OCI-LY3 (cell line): ENCODE results near the gene MRAP.
"Not testable (repeated sequence)": the region's sequence is repeated elsewhere in the genome, so short reads cannot be mapped to it uniquely, and the experiment has no call there.

Experiments
- H2AFZ ChIP-seq: fragments of 200-600, 300-600 bp; shearing (Covaris generic); 2 replicates; pipeline ENCODE4 v1.6.0; 2014; ENCODE audit warnings: antibody characterized with exemption, low read depth, low read length
- H3K27ac ChIP-seq: fragments of 200-600, 300-600 bp; sonication (generic); 2 replicates; pipeline ENCODE4 v1.5.1; 2014; ENCODE audit warnings: mild to moderate bottlenecking, low read length, moderate library complexity, mixed read lengths
- H3K27me3 ChIP-seq: fragments of 200-600, 300-600 bp; sonication (generic); 2 replicates; pipeline ENCODE4 v1.6.1; 2014; ENCODE audit warnings: low read depth, low read length, mixed read lengths
- H3K36me3 ChIP-seq: fragments of 200-600, 300-600 bp; sonication (generic); replicated peaks from 2 replicates; pipeline ENCODE3; 2014; ENCODE audit warnings: low read depth, low read length, mixed read lengths
- H3K4me1 ChIP-seq: fragments of 300-600, 200-600 bp; sonication (generic); 2 replicates; pipeline ENCODE4 v1.6.1; 2014; ENCODE audit warnings: low read length, mixed read lengths
- H3K4me2 ChIP-seq: fragments of 200-600, 300-600 bp; sonication (generic); 2 replicates; pipeline ENCODE4 v1.6.1; 2014; ENCODE audit warnings: low read length, mixed read lengths
- H3K4me3 ChIP-seq: fragments of 300-600, 200-600 bp; sonication (generic); 2 replicates; pipeline ENCODE4 v1.5.1; 2014; ENCODE audit warnings: antibody characterized with exemption, mild to moderate bottlenecking, low read length, moderate library complexity
- H3K79me2 ChIP-seq: fragments of 300-600, 200-600 bp; shearing (Covaris generic); 2 replicates; pipeline ENCODE4 v1.6.1; 2014; ENCODE audit warnings: mild to moderate bottlenecking, low read length, mixed read lengths
- H3K9ac ChIP-seq: fragments of 300-600, 200-600 bp; shearing (Covaris generic); 2 replicates; pipeline ENCODE4 v1.6.0; 2014; ENCODE audit warnings: mild to moderate bottlenecking, low read length, moderate library complexity
- H3K9me3 ChIP-seq: fragments of 200-600, 300-600 bp; shearing (Covaris generic); 2 replicates; pipeline ENCODE4 v1.6.1; 2014; ENCODE audit warnings: low read length, mixed read lengths; ENCODE audit not compliant: insufficient read depth
- H4K20me1 ChIP-seq: fragments of 200-600, 300-600 bp; sonication (generic); 2 replicates; pipeline ENCODE4 v1.6.1; 2016; ENCODE audit warnings: low read length, mixed read lengths; ENCODE audit not compliant: insufficient read depth
- EZH2phosphoT487 ChIP-seq: fragments of 200-600 bp; shearing (Covaris generic); IDR thresholded peaks from 2 replicates; pipeline ENCODE4 v1.6.1; 2018; ENCODE audit warnings: antibody characterized with exemption, mixed run types, low read depth
- TF ChIP-seq, protein P1 (sequence below): fragments of 200-600, 300-600 bp; sonication (generic); IDR thresholded peaks from 2 replicates; pipeline ENCODE4 v1.5.1; 2014; ENCODE audit warnings: antibody characterized with exemption, low read length, low read depth

Gene MRAP

DNA sequence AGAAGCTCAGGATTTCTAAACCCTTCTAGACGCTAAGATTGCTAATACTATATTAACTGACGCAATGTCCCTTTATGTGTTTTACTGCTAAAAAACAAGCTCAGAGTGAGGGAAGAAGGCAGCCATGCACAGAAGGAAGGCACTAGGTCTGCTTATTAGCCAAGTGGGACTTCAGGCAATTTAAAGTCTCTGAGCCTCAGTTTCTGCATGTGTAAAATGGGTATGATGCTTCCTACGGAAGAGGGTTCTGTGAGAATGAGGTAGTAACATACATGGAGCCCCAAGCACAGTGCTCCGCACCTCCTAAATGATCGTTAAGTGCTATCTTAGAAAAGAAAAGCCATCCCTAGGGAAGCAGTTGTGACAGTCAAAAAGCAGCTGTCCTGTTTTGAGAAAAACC is 36.7 kb upstream of the MRAP start:
- no peaks in the 10 kb centered on the region for H3K9me3 ChIP-seq
- H4K20me1 ChIP-seq = no peaks in the 10 kb centered on the region
- H3K9ac ChIP-seq = no peak overlapping the region
- H2AFZ ChIP-seq = no peak overlapping the region
- no peaks in the 10 kb centered on the region for H3K36me3 ChIP-seq
- no peak overlapping the region for H3K4me3 ChIP-seq
- H3K79me2 ChIP-seq = no peaks in the 10 kb centered on the region
- peaks cover 4% of the 10 kb centered on the region; the same call in 1 of the 2 replicates for H3K4me1 ChIP-seq
- H3K27ac ChIP-seq = no peak overlapping the region
- TF ChIP-seq, protein P1, sequence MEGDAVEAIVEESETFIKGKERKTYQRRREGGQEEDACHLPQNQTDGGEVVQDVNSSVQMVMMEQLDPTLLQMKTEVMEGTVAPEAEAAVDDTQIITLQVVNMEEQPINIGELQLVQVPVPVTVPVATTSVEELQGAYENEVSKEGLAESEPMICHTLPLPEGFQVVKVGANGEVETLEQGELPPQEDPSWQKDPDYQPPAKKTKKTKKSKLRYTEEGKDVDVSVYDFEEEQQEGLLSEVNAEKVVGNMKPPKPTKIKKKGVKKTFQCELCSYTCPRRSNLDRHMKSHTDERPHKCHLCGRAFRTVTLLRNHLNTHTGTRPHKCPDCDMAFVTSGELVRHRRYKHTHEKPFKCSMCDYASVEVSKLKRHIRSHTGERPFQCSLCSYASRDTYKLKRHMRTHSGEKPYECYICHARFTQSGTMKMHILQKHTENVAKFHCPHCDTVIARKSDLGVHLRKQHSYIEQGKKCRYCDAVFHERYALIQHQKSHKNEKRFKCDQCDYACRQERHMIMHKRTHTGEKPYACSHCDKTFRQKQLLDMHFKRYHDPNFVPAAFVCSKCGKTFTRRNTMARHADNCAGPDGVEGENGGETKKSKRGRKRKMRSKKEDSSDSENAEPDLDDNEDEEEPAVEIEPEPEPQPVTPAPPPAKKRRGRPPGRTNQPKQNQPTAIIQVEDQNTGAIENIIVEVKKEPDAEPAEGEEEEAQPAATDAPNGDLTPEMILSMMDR = no peak
- TF ChIP-seq EZH2phosphoT487 = no peak
- H3K4me2 ChIP-seq = no peak overlapping the region
- H3K27me3 ChIP-seq = no peaks in the 10 kb centered on the region

DNA sequence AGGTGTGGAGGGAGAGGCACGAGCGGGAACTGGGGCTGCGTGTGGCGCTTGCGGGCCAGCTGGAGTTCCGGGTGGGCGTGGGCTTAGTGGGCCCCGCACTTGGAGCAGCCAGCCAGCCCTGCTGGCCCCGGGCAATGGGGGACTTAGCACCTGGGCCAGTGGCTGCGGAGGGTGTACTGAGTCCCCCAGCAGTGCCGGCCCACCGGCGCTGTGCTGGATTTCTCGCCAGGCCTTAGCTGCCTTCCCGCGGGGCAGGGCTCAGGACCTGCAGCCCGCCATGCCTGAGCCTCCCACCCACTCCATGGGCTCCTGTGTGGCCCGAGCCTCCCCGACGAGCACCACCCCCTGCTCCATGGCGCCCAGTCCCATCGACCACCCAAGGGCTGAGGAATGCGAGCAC is 33.3 kb upstream of the MRAP start:
- H3K36me3 ChIP-seq, H3K9me3 ChIP-seq, H4K20me1 ChIP-seq, H3K27me3 ChIP-seq, H3K4me2 ChIP-seq, H3K4me1 ChIP-seq, H3K4me3 ChIP-seq, H3K27ac ChIP-seq, H3K79me2 ChIP-seq, H2AFZ ChIP-seq, H3K9ac ChIP-seq: not testable (repeated sequence)

DNA sequence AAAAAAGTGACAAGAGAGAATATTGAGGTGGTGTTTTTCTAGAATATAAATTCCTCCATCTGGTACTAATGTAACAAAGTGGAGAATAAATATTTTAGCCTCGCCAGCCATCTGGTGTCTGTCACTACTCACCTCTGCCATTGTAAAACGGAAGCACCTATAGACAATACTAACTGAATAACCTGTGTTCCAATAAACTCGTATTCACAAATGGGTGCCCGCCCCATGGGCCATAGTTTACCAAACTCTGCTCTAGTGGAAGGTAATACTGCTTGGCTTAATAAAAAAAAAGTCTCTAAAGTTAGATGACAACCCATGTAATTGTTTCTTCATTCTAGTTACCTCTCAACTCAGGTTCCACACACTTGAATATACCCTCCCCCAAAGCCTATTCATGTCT is 27.9 kb upstream of the MRAP start:
- no peak overlapping the region for H3K9ac ChIP-seq
- no peak overlapping the region for H3K4me2 ChIP-seq
- peaks cover 3% of the 10 kb centered on the region for H3K79me2 ChIP-seq
- TF ChIP-seq EZH2phosphoT487 = no peak
- TF ChIP-seq, protein P1 = no peak
- H3K9me3 ChIP-seq = no peaks in the 10 kb centered on the region
- no peak overlapping the region for H2AFZ ChIP-seq
- no peaks in the 10 kb centered on the region for H4K20me1 ChIP-seq
- no peak overlapping the region for H3K27ac ChIP-seq
- H3K4me3 ChIP-seq = no peak overlapping the region
- H3K27me3 ChIP-seq = no peaks in the 10 kb centered on the region
- H3K4me1 ChIP-seq = no peaks in the 10 kb centered on the region
- H3K36me3 ChIP-seq = no peaks in the 10 kb centered on the region

DNA sequence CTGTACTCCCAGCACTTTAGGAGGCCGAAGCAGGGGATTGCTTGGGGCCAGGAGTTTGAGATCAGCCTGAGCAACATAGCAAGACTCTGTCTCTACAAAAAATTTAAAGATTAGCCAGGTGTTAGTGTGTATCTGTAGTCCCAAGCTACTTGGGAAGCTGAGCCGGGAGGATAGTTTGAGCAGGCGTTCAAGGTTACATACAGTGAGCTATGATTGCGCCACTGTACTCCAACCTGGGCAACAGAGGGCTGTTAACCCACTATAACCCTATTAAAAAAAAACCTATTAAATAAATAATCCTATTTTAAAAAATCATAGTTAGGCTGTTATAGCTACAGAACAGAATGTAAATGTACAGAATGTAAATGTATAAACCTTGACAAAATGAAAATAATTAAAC is 22.0 kb upstream of the MRAP start:
- Histone ChIP-seq H3K79me2 (peaks cover 33% of the 10 kb centered on the region), H2AFZ (no peak overlapping the region), H3K9ac (no peak overlapping the region), H3K27ac (no peak overlapping the region), H3K4me1 (peaks cover 11% of the 10 kb centered on the region), H3K36me3 (no peaks in the 10 kb centered on the region), H3K9me3 (no peaks in the 10 kb centered on the region), H3K4me3 (no peak overlapping the region), H4K20me1 (no peaks in the 10 kb centered on the region), H3K27me3 (no peaks in the 10 kb centered on the region), H3K4me2 (no peak overlapping the region)
- TF ChIP-seq, protein P1 = no peak
- no peak for TF ChIP-seq EZH2phosphoT487

DNA sequence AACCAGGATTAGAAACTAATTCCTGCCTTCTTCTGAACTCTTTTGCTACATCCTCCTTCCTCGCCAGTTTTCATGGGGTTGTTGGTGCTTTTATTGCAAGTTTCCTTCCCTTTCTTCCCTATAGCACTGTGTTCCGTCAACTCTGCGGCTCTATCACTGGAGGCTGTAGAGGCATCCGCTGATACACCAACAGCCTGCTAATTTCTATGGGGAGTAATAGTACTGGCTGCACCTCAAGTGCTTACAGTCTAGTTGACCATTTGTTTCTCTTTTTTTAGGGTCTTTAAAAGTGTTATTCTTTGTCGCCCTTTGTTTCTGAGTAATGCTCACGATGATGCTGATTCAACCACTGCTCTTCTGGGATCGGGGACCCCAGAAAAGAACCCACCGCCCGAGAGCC is 20.6 kb upstream of the MRAP start:
- Histone ChIP-seq H3K79me2 (peaks cover 33% of the 10 kb centered on the region), H3K27ac (no peak overlapping the region), H2AFZ (no peak overlapping the region), H3K9me3 (no peaks in the 10 kb centered on the region), H3K36me3 (no peaks in the 10 kb centered on the region), H3K4me2 (peak overlapping the region; percentile 90), H3K27me3 (no peaks in the 10 kb centered on the region), H3K4me1 (peaks cover 11% of the 10 kb centered on the region), H4K20me1 (no peaks in the 10 kb centered on the region), H3K9ac (peak overlapping the region; percentile 68), H3K4me3 (peak overlapping the region; percentile 86)
- TF ChIP-seq EZH2phosphoT487 = no peak
- TF ChIP-seq, protein P1 = no peak
